Thyroid gland (tissue), 4 donors: ENCODE results near the gene IDH3G.

Source experiments
- POLR2A ChIP-seq, 2 donors: fragments of 450-650 bp; IDR thresholded peaks; one replicate each; pipeline ENCODE4 v1.6.1; 2017; ENCODE audit warnings: antibody characterized with exemption in 2 of 2, mild to moderate bottlenecking in 2 of 2, moderate library complexity in 1 of 2
- TF ChIP-seq, protein P1 (sequence below), 6 experiments: fragments of 200-600 bp in 3 of 6; fragments of 450-650 bp in 3 of 6; sonication (generic) in 3 of 6; IDR thresholded peaks; one replicate each; pipeline ENCODE4 v1.5.1; 2016 to 2019; ENCODE audit warnings: antibody characterized with exemption in 6 of 6, mild to moderate bottlenecking in 2 of 6, inconsistent platforms in 1 of 6, moderate library complexity in 1 of 6

DNA sequence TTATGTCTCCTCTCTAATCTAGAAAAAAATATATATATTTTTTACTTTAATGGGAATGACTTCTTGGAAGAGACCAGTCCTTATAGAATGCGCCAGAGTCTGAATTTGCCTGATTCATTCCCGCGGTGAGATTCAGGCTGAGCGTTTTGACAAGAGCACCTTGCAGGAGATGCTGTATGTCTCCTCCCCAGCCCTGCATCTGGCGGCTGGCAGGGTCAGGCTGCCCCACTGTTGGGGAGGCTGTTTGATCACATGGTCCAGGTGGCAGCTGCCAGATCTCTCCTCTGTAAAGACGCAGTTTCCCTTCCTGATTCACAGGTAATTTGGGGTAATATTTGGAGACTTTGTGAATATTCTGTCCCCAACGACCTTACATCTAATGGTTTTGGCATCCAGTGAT lies 26.4 kb upstream of the IDH3G start:
- TF ChIP-seq, protein P1, sequence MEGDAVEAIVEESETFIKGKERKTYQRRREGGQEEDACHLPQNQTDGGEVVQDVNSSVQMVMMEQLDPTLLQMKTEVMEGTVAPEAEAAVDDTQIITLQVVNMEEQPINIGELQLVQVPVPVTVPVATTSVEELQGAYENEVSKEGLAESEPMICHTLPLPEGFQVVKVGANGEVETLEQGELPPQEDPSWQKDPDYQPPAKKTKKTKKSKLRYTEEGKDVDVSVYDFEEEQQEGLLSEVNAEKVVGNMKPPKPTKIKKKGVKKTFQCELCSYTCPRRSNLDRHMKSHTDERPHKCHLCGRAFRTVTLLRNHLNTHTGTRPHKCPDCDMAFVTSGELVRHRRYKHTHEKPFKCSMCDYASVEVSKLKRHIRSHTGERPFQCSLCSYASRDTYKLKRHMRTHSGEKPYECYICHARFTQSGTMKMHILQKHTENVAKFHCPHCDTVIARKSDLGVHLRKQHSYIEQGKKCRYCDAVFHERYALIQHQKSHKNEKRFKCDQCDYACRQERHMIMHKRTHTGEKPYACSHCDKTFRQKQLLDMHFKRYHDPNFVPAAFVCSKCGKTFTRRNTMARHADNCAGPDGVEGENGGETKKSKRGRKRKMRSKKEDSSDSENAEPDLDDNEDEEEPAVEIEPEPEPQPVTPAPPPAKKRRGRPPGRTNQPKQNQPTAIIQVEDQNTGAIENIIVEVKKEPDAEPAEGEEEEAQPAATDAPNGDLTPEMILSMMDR (IDR thresholded peaks at IDR 0.05), result no peak
- TF ChIP-seq POLR2A (IDR thresholded peaks at IDR 0.05), result no peak
